ENCODE results near the gene ANKEF1. TPM values are rescaled to one million over a fixed set of nuclear protein-coding genes. Genes with fewer than 3 reads are reported as not detected.

Gene ANKEF1
- total RNA-seq, 4 donors from 2014 or later, result 0.47 to 1.3 (median 0.84) TPM

DNA sequence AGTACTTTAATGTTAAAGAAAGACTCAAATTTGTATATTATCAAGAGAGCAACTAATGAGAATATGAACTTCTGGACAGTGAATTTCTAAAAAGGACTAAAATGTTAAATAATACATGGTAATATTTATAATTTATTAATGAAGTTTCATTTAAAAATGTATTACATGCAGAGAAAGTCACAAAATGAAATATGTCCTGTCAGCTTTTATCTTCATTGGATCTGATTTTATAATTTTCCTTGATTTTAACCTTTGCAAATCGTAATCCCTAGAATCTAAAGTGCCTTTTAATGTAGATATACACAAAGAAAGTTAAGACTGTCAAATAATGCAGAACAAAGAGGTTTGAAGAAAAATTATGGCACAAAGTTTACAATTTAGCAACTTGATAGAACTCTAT lies 16.4 kb downstream of the ANKEF1 start:
- no peak for ATAC-seq
- no peak for TF ChIP-seq POLR2AphosphoS5 (IDR thresholded peaks at IDR 0.05)
- no peak for TF ChIP-seq EP300 (IDR thresholded peaks at IDR 0.05)
- TF ChIP-seq CTCF (IDR thresholded peaks at IDR 0.05), result no peak
- no peak for TF ChIP-seq POLR2A (IDR thresholded peaks at IDR 0.05)
- Histone ChIP-seq H3K9me3 (no peaks in the 10 kb centered on the region), H3K27ac (no peak overlapping the region), H3K4me1 (peaks cover 0 to 9% (median 0%) of the 10 kb centered on the region in 3 donors), H3K36me3 (no peaks in the 10 kb centered on the region), H3K4me3 (no peak overlapping the region), H3K27me3 (no peaks in the 10 kb centered on the region)
- 77 to 88% methylated on average over 1 of the region's 1 CpG for WGBS, 2 donors (ENCODE audit: low coverage in 1 of 2)

DNA sequence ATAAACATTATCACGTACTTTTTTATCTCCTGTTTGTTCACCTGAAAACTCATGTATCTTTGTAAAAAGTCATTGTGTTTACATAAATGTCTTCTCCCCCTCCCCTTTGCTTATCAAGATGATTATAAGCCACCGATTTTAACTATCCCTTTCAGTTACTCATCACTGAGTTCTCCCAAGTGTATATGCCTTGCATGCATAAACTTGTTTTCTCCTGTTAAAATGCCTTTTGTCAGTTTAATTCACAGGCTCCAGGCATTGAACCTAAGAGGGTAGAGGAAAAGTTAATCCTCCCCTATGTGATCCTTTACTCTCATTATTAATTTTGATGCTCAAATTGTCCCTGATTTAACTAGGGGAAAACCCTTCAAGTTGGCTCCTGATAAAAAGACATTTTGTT lies 24.2 kb downstream of the ANKEF1 start:
- no peaks in the 10 kb centered on the region for H3K9me3 ChIP-seq
- no peak overlapping the region for H3K27ac ChIP-seq
- no peak overlapping the region for H3K4me3 ChIP-seq
- peaks cover 0 to 3% (median 0%) of the 10 kb centered on the region in 3 donors for H3K4me1 ChIP-seq
- WGBS, 2 donors (ENCODE audit: low coverage in 1 of 2), result 24 to 40% methylated on average over 2 of the region's 2 CpGs
- H3K27me3 ChIP-seq, result no peaks in the 10 kb centered on the region
- TF ChIP-seq EP300 (IDR thresholded peaks at IDR 0.05), result no peak
- no peak for TF ChIP-seq POLR2AphosphoS5 (IDR thresholded peaks at IDR 0.05)
- no peak for TF ChIP-seq POLR2A (IDR thresholded peaks at IDR 0.05)
- no peak for TF ChIP-seq CTCF (IDR thresholded peaks at IDR 0.05)
- peaks cover 0 to 8% of the 10 kb centered on the region in 2 donors for H3K36me3 ChIP-seq
- no peak for ATAC-seq

DNA sequence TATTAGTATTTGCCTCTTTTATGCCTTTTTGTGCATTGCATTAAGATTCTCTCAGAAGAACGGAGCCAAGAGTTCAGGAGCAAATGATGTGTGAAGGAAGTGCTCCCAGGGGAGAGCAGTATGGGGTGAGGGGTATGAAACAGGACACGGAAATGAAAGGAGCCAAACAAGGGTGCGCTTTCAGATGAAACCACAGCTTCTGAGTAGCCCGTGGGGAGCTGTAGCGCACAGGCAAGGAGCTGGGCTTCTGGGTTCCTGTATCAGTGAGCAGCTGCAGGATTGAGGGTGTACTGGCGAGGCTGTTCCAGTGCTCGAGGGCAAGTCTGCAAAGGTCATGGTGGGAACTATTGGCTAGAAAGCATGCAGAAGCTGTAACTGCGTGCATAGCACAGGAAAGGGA lies 25.4 kb downstream of the ANKEF1 start:
- H3K27me3 ChIP-seq, result no peaks in the 10 kb centered on the region
- 38 to 59% methylated on average over 7 of the region's 8 CpGs for WGBS, 2 donors (ENCODE audit: low coverage in 1 of 2)
- no peak for TF ChIP-seq EP300 (IDR thresholded peaks at IDR 0.05)
- TF ChIP-seq POLR2A (IDR thresholded peaks at IDR 0.05), result no peak
- no peak for TF ChIP-seq POLR2AphosphoS5 (IDR thresholded peaks at IDR 0.05)
- TF ChIP-seq CTCF (IDR thresholded peaks at IDR 0.05), result no peak
- ATAC-seq, result no peak
- no peaks in the 10 kb centered on the region for H3K9me3 ChIP-seq
- peaks cover 0 to 8% of the 10 kb centered on the region in 2 donors for H3K36me3 ChIP-seq
- no peak overlapping the region for H3K4me3 ChIP-seq
- peaks cover 0 to 3% (median 0%) of the 10 kb centered on the region in 3 donors for H3K4me1 ChIP-seq
- no peak overlapping the region for H3K27ac ChIP-seq

- Histone ChIP-seq H3K4me3 (no peak overlapping the region), H3K9me3 (no peaks in the 10 kb centered on the region), H3K4me1 (peaks cover 0 to 3% (median 0%) of the 10 kb centered on the region in 3 donors), H3K27me3 (no peaks in the 10 kb centered on the region), H3K27ac (no peak overlapping the region), H3K36me3 (peaks cover 0 to 5% of the 10 kb centered on the region in 2 donors)
- no peak for ATAC-seq
- WGBS, 2 donors (ENCODE audit: low coverage in 1 of 2), result 29 to 57% methylated on average over 1 of the region's 2 CpGs
- no peak for TF ChIP-seq EP300 (IDR thresholded peaks at IDR 0.05)
- no peak for TF ChIP-seq POLR2A (IDR thresholded peaks at IDR 0.05)
- TF ChIP-seq CTCF (IDR thresholded peaks at IDR 0.05), result no peak
- no peak for TF ChIP-seq POLR2AphosphoS5 (IDR thresholded peaks at IDR 0.05)
Observed at GRCh38 chr20:10061641-10062040, 26.9 kb downstream of the ANKEF1 start.

DNA sequence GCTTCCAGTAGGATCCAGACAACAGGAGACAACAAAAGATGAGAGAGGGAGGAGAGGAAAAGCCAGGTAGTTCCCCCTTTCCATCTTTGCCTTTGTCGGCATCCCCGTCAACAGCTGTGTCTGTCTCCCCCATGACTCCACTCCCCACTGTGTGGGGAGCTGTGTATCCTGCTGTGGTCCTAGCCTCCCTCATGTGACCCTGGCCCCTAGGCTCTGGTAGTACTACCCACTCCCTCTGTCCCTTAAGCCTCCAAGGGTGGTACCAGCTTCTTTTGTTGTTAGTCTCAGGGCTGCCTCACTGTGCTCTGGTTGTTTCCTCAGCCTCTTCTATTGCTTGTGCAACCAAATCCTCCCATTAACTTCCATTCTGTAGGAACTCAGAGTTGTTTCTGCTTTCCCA lies 28.7 kb downstream of the ANKEF1 start:
- peaks cover 0 to 3% (median 0%) of the 10 kb centered on the region in 3 donors for H3K4me1 ChIP-seq
- H3K36me3 ChIP-seq, result no peaks in the 10 kb centered on the region
- TF ChIP-seq POLR2AphosphoS5 (IDR thresholded peaks at IDR 0.05), result no peak
- no peak for TF ChIP-seq POLR2A (IDR thresholded peaks at IDR 0.05)
- TF ChIP-seq EP300 (IDR thresholded peaks at IDR 0.05), result no peak
- TF ChIP-seq CTCF (IDR thresholded peaks at IDR 0.05), result no peak
- H3K9me3 ChIP-seq, result no peaks in the 10 kb centered on the region
- no peak overlapping the region for H3K27ac ChIP-seq
- 70 to 83% methylated on average over 2 of the region's 2 CpGs for WGBS, 2 donors (ENCODE audit: low coverage in 1 of 2)
- H3K27me3 ChIP-seq, result no peaks in the 10 kb centered on the region
- no peak for ATAC-seq
- no peak overlapping the region for H3K4me3 ChIP-seq

Measured in gastroesophageal sphincter (tissue), 4 donors.